GM21737 (cell line): ENCODE measurements around the gene MAN2B1.
"Not testable (repeated sequence)": the region's sequence is repeated elsewhere in the genome, so short reads cannot be mapped to it uniquely, and the experiment has no call there.

Experiments used
- ATAC-seq: cut with Tn5 transposase; IDR thresholded peaks from one replicate; pipeline ENCODE4 v1.9.1; 2021; ENCODE audit warnings: mild to moderate bottlenecking, moderate library complexity; ENCODE audit not compliant: unreplicated experiment

MAN2B1 gene

DNA sequence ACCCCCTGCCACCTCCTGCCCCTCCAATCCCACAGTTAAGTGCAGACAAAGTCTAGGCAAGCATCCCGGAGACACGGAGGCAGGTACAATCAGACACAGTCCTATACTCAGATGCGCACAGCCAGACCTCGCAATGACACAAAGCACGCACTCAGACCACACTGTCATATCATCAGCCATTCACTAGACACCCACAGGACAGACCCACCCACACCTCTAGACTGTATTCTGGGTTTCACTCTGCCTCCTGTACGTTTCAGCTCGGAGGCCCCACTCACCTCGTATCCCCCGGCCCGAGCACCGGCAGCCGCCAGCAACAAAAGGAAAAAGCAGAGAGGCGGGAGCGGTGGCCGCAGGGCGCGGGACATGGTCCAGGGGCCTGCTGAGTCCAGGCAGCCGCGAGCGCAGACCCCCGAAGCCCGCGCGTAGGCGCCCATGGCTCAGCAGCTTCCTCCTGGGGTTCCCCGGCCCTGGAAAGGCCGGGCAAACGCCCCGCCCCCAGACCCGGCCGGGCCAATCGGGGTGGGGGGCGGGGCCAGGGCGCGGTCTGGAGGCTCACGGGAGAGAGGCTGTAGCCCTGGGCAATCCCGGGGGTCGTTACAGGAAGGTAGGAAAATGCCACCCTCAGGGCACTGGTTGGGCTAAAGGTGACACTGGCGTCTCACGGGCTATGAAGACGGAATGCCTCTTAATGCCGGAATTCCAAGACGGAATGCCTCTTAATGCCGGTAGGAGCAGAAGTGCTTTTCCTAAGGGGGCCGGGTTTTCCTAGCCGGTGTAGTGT, at the start of gene MAN2B1, which contains the start of gene WDR83:
Gene MAN2B1 (minus strand): TSS at position 478 of the 784 bp plus-strand sequence. CDS start 41 bp downstream, at position 437.
Gene WDR83 (plus strand): TSS at position 543 of the 784 bp plus-strand sequence. CDS start 2,984 bp downstream, outside the sequence.
- no peak for ATAC-seq

GRCh38 chr19:12715929-12716328, 49.4 kb upstream of the MAN2B1 start:
- ATAC-seq, result no peak

DNA sequence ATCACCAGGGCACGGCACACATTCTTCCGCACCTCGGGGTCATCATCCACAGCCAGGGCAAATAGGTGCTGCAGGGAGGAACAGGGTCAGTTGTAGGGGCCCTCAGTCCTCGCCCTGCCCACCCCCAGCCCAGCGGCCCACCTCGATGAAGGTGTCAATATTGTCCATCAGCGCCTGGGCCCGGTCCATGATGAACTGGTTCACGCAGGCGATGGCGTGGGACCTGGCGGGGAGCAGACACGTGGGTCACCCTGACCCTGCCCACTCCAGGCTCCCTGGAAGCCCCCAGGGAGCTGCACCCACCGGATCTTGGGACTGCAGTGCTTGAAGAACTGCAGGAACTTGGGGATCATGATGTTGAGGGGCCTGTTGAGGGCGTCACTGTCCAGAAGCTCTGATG, 48.6 kb upstream of the MAN2B1 start:
- no peak for ATAC-seq

- ATAC-seq, result not testable (repeated sequence)
Observed at GRCh38 chr19:12713304-12713703, 46.8 kb upstream of the MAN2B1 start.

- ATAC-seq, result not testable (repeated sequence)
Observed at GRCh38 chr19:12712077-12712476, 45.5 kb upstream of the MAN2B1 start.

- ATAC-seq, result no peak
Observed at GRCh38 chr19:12711187-12711586, 44.6 kb upstream of the MAN2B1 start.

DNA sequence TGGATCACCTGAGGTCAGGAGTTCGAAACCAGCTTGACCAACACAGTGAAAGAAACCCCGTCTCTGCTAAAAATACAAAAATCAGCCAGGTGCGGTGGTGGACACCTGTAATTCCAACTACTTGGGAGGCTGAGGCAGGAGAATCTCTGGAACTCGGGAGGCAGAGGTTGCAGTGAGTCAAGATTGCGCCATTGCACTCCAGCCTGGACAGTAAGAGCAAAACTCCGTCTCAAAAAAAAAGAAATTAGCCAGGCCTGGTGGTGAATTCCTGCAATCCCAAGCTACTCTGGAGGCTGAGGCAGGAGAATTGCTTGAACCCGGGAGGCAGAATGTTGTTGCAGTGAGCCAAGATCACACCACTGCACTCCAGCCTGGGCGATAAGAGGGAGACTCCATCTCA, 42.1 kb upstream of the MAN2B1 start:
- ATAC-seq, result no peak

DNA sequence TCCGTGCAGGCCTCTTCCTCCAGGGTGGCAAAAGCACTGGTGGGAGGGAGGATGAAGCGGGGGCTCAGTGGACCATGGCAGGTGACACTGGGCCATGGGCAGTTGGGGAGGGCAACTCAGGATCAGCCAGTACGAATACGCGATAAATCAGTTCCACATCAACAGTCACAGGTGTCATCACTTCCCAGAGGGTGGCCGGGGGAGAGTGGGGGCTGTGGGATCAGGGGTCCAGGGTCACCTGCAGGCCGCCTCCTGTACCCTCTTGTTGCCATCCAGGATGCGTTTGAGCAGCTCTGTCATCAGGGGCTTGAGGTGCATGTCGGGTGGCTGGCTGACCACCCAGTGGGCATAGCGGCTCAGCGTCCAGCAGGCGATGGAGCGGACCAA, 39.8 kb upstream of the MAN2B1 start:
- ATAC-seq, result no peak

DNA sequence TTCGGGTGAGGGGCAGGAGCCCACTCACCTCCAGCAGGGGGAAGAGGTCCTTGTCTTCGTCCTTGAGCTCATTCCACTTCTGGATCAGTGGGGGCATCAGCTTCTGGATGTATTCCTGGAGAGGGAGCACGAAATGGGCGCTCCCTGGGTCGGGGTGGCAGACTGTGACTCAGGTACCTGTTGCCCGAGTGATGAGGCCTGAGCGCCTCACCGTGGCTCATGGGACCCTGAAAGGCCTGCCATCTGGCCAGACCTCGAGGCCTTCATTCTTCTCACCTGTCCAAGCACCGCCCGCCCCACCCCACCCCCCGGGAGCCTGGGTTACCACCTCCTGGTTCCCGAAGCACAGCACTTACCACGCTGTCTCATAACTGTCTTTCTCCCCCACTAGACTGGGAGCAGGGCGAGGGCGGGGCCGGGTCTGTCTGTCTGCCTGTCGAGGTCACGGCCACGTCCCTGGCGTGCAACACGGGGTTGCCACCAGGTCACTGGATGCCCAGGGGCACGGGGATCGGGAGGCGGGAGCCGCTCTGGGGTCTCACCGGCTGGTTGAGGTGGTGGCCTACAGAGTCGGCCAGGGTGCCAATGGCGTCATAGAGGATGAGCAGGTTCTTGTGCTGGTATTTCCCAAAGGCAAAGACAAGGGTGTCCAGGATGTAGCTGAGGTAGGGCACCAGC, 39.3 kb upstream of the MAN2B1 start:
- no peak for ATAC-seq

GRCh38 chr19:12705169-12705568, 38.6 kb upstream of the MAN2B1 start:
- ATAC-seq, result no peak

DNA sequence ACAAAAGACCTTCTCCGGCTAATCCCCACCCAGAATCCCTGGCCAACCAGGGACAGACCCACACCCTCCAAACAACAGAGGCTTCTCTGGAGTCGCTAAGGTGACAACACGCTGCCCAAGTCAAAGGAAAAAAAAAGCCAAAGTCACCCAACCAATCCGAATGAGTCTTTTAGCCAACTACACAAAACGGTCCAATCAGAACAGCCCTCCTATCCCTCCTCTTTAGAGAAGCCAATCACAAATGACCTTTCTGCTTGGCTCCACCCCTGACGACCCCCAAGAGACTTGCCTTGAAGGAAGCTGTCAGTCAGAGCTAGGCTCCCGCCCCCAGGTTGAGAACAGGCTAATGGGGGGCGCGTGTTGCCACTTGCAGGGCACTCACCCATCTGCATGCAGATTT, 36.5 kb upstream of the MAN2B1 start:
- no peak for ATAC-seq

DNA sequence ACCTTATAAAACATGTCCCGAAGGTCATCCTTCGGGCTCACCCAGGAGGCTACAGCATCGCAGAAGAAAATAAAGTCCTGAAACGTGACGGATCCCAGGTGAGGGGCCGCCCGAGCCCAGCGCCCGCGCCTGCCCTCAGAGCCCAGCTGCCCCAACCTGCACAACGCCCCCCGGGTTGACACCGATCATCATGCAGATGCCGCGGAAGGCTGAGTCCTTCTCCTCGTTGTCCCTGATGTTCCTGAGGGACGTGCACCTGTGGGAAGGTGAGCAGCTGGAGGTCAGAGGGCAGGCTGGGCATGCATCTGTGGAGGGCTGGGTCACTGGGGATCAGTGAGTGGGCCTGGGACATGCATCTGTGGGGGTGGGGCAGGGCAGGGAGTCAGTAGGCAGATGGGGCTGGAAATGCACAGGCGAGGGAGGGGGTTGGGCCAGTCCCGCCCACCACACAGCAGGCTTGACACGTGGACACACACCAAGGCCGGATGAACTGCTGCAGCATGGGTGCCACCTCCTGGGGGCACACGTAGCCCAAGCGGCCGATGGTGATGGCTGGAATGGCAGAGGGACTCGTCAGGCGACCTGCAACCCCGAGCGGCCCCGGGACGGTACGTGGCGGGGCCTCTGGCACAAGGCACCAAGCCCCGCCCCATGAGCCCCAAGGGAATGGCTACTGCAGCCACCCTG, 35.2 kb upstream of the MAN2B1 start:
- ATAC-seq, result no peak

DNA sequence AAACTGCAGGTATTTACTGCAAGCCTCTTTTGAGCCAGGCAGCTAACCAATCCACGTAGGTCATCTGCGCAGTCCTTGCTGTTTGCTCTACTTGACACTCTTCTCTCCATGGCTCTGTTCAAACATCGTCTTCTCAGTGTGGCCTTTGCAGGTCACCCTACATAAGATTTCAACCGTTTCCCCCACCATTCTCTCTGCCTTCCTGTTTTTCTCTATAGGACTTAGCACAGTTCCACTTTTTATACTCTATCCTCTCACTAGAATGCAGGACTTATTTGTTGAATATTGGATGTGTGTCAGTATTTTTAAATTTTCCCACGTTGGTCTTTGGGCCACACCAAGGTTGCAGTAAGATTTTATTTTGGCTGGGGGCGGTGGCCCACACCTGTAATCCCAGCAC, 31.6 kb upstream of the MAN2B1 start:
- no peak for ATAC-seq

- ATAC-seq, result not testable (repeated sequence)
Observed at GRCh38 chr19:12697425-12697824, 30.9 kb upstream of the MAN2B1 start.

DNA sequence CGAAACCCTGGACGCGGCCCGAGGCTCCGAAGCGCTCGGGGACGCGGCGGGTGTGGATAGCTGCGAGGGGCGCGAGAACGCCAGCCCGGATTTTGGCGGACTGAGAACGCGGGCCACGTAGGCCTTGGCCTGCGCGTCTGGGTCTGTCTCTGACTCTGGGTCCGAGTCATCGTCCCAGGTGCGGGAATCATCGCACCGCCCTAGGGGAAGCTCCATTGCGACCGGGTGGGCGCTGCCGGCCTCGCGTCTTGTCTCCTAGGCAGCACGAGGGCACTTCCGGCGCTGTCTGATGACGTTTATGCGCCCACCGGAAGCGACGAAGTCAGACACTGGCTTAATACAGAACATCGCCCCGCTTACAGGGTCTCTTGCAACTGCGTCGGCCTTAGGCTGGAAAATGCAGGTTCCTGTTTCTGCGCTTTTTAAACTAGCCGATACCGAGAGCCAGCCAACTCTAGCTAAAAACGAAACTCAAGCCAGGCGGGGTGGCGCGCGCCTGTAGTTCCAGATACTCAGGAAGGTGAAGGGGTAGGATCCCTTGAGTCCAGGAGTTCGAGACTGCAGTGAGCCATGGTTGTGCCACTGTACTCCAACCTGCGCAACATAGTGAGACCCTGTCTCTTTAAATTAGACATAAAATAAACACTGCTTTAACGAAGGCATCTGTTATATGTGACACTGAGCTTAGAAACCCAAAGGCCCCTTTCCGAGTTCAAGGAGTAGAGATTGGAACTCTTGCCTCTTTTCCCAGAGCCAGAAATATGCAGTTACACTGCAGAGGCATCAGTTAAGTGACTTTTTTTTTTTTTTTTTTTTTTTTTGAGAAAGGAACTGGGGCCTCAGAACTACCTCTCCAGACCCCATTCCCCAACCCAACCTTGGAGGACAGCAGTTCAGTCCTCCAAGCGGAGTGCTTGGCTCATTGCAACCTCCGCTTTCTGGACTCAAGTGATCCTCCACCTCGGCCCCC, 30.1 kb upstream of the MAN2B1 start, which contains the start of gene FBXW9:
Gene FBXW9 (minus strand): TSS at position 266 of the 970 bp plus-strand sequence. CDS start 50 bp downstream, at position 216.
- ATAC-seq, result peak; percentile 75

DNA sequence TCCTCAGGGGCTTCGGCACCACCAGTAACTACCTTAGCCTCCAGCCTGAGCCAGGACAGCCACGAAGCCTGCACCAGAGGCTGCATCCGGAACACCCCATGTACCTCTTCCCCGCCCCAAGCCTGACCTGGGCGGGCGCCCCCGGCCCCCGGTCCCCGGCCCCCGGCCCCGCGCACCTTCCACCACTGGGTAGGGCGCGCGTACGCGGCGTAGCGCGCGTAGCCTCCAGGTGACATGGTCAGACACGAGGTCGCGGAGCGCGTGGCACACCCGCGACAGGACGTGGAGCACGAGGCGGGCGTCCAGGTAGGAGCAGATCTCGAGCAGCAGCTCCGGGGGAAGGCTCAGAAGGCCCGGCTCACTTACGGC, 29.4 kb upstream of the MAN2B1 start:
- peak; percentile 7 for ATAC-seq

DNA sequence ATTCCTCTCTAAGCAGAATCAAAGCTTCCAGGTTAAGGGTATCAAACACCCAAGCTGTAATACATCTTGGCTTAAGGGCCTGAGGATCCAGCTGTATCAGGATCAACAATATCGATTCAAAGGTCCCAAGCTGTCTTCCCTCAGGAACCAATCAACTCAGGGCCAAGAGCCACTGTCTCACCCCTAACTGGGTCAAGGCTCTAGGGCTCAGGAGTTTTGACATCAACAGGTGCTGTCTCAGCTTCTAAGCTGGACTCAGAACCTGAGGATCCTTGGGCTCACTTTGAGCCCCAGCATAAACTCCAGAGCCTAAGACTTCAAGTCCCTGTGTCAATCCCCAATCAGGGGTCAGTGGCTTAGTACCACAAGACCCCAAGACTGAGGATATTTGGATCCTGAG, 29.0 kb upstream of the MAN2B1 start:
- no peak for ATAC-seq

DNA sequence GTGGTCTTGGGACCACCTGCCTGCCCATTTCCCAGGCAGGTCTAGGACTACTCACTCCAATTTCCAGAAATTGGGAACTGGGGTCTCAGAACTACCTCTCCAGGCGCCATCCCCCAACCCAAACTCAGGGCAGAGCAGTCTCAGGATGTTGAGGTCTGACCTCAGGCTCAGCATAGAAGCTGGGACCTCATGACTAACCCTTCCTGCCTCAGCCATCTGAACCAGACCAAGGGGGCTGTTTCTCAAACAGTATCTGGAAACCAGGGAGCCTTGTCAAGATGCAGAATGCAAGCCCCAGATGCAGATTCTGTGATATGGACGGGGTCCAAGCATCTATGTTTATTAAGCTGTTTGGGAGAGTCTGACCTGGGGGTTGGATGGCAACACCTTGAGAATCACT, 28.6 kb upstream of the MAN2B1 start:
- no peak for ATAC-seq

GRCh38 chr19:12694641-12695040, 28.1 kb upstream of the MAN2B1 start:
- ATAC-seq, result no peak

GRCh38 chr19:12692960-12693359, 26.4 kb upstream of the MAN2B1 start:
- no peak for ATAC-seq
